ENCODE results near the gene BRPF3. TPM values are rescaled to one million over a fixed set of nuclear protein-coding genes. Genes with fewer than 3 reads are reported as not detected.

Gene BRPF3
- polyA plus RNA-seq, 1 experiment = 13.9 TPM

DNA sequence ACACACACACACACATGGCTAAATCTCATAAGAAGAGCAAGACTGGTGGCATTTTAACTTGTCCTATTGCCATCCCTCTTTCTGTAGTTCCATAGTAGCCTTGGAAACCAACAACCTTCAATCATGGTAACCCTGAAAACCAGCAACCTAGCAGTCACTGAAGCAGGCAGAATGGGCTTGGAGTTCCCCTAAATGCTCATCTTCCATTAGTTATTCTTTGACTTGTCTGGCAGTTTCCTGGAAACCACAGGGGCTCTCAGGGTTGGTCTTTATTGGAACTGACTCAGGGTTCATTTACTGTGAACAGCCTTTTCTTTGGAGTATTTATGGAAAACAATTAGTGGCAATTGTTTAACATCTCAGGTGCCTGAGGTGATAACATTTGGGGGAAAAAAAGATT is 19.4 kb upstream of the BRPF3 start:
- H3K27ac ChIP-seq (ENCODE audit: low read depth, low read length) = no peak overlapping the region
- POLR2A ChIA-PET = no interaction called here
- H3K9me3 ChIP-seq (ENCODE audit: control insufficient read depth, insufficient read depth, low read length) = peaks cover 4% of the 10 kb centered on the region; the same call in 1 of the 2 replicates
- TF ChIP-seq CTCF (IDR thresholded peaks at IDR 0.05; ENCODE audit: low read depth, low read length) = no peak
- CTCF ChIA-PET = no interaction called here
- H3K27me3 ChIP-seq (ENCODE audit: control insufficient read depth, insufficient read depth, low read length) = peaks cover 8% of the 10 kb centered on the region
- DNase-seq (ENCODE audit: low read depth, low spot score) = no peak
- H3K4me3 ChIP-seq (ENCODE audit: low read depth, low read length) = no peak overlapping the region

- Histone ChIP-seq H3K4me3 (ENCODE audit: low read depth, low read length) (no peak overlapping the region), H3K27me3 (ENCODE audit: control insufficient read depth, insufficient read depth, low read length) (peaks cover 7% of the 10 kb centered on the region), H3K27ac (ENCODE audit: low read depth, low read length) (no peak overlapping the region), H3K9me3 (ENCODE audit: control insufficient read depth, insufficient read depth, low read length) (peaks cover 4% of the 10 kb centered on the region; the same call in 1 of the 2 replicates)
- DNase-seq (ENCODE audit: low read depth, low spot score) = no peak
- ChIA-PET POLR2A (interaction anchor here (0.5 kb wide), 1 partner anchor 108 kb away, joined by 4 read pairs; no protein-coding TSS in a partner anchor), CTCF (no interaction called here)
- no peak for TF ChIP-seq CTCF (IDR thresholded peaks at IDR 0.05; ENCODE audit: low read depth, low read length)
These were observed 18.0 kb upstream of the BRPF3 start for GRCh38 chr6:36178544-36178943.

GRCh38 chr6:36180126-36180525 is 16.4 kb upstream of the BRPF3 start:
- ChIA-PET CTCF (no interaction called here), POLR2A (no interaction called here)
- H3K9me3 ChIP-seq (ENCODE audit: control insufficient read depth, insufficient read depth, low read length) = peaks cover 4% of the 10 kb centered on the region; the same call in 1 of the 2 replicates
- no peak for TF ChIP-seq CTCF (IDR thresholded peaks at IDR 0.05; ENCODE audit: low read depth, low read length)
- peaks cover 7% of the 10 kb centered on the region for H3K27me3 ChIP-seq (ENCODE audit: control insufficient read depth, insufficient read depth, low read length)
- no peak for DNase-seq (ENCODE audit: low read depth, low spot score)
- H3K27ac ChIP-seq (ENCODE audit: low read depth, low read length) = no peak overlapping the region
- H3K4me3 ChIP-seq (ENCODE audit: low read depth, low read length) = no peak overlapping the region

GRCh38 chr6:36184311-36184710 is 12.2 kb upstream of the BRPF3 start:
- Histone ChIP-seq H3K27ac (ENCODE audit: low read depth, low read length) (no peak overlapping the region), H3K4me3 (ENCODE audit: low read depth, low read length) (no peak overlapping the region), H3K9me3 (ENCODE audit: control insufficient read depth, insufficient read depth, low read length) (no peaks in the 10 kb centered on the region), H3K27me3 (ENCODE audit: control insufficient read depth, insufficient read depth, low read length) (peaks cover 4% of the 10 kb centered on the region)
- CTCF ChIA-PET = no interaction called here
- POLR2A ChIA-PET = no interaction called here
- TF ChIP-seq CTCF (IDR thresholded peaks at IDR 0.05; ENCODE audit: low read depth, low read length) = no peak
- no peak for DNase-seq (ENCODE audit: low read depth, low spot score)

GRCh38 chr6:36186199-36186598 is 10.3 kb upstream of the BRPF3 start:
- no peak for TF ChIP-seq CTCF (IDR thresholded peaks at IDR 0.05; ENCODE audit: low read depth, low read length)
- ChIA-PET POLR2A (no interaction called here), CTCF (no interaction called here)
- Histone ChIP-seq H3K27me3 (ENCODE audit: control insufficient read depth, insufficient read depth, low read length) (peaks cover 4% of the 10 kb centered on the region), H3K27ac (ENCODE audit: low read depth, low read length) (no peak overlapping the region), H3K4me3 (ENCODE audit: low read depth, low read length) (no peak overlapping the region), H3K9me3 (ENCODE audit: control insufficient read depth, insufficient read depth, low read length) (no peaks in the 10 kb centered on the region)
- no peak for DNase-seq (ENCODE audit: low read depth, low spot score)
